ENCODE measurements around the gene HMMR.

DNA sequence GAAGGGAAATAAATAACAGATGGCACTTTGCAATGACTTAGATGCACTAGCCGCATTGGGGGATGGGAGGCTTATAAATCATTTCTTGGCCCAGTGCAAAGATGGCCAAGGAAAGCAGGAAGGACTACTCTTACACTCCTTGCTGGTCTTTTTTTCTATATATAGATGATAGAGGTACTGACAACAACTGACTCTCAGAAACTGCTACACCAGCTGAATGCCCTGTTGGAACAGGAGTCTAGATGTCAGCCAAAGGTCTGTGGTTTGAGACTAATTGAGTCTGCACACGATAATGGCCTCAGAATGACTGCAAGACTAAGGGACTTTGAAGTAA is 21.4 kb upstream of the HMMR start:
- TF ChIP-seq POLR2AphosphoS5 (IDR thresholded peaks at IDR 0.05; ENCODE audit: low read depth, low read length) (no peak; the same call in 1 of the 2 replicates), SPI1 (IDR thresholded peaks at IDR 0.05; ENCODE audit: low read depth, low read length) (no peak), POLR2A (IDR thresholded peaks at IDR 0.05; ENCODE audit: low read depth, low read length) (0 out of 2 replicates have a peak, but pooled peaks have one; percentile 31), TAF1 (IDR thresholded peaks at IDR 0.05; ENCODE audit: low read depth, low read length) (no peak), POU2F2 (IDR thresholded peaks at IDR 0.05; ENCODE audit: low read depth, low read length) (no peak)

All from GM12891 (cell line).